Mammary epithelial cell (primary cell): Measurements from ENCODE around the gene WDR88.

Experiments used
- CTCF ChIP-seq, 2 donors: IDR thresholded peaks in 1 of 2; conservative IDR thresholded peaks in 1 of 2; 2 replicates each; pipeline ENCODE4 v1.5.1; 2011 to 2012; ENCODE audit warnings: inconsistent platforms in 2 of 2, low read length in 2 of 2, mild to moderate bottlenecking in 2 of 2, control low read depth in 1 of 2, low read depth in 1 of 2; ENCODE audit not compliant: insufficient read depth in 1 of 2; ENCODE audit errors: extremely low read depth in 1 of 2
- EZH2 ChIP-seq: IDR thresholded peaks from 2 replicates; pipeline ENCODE4 v1.6.1; 2012; ENCODE audit warnings: low read length, inconsistent platforms, borderline replicate concordance

GRCh38 chr19:33217881-33218280 lies 86.0 kb downstream of the WDR88 start:
- no peak for TF ChIP-seq CTCF (conservative IDR thresholded peaks at IDR 0.05 in 1 of 2, IDR thresholded peaks at IDR 0.05 in 1 of 2; ENCODE audit: extremely low read depth in 1 of 2, insufficient read depth in 1 of 2, low read depth in 1 of 2, low read length in 2 of 2)
- no peak for TF ChIP-seq EZH2
